ENCODE data around the gene PRICKLE3.

The PRICKLE3 gene

DNA sequence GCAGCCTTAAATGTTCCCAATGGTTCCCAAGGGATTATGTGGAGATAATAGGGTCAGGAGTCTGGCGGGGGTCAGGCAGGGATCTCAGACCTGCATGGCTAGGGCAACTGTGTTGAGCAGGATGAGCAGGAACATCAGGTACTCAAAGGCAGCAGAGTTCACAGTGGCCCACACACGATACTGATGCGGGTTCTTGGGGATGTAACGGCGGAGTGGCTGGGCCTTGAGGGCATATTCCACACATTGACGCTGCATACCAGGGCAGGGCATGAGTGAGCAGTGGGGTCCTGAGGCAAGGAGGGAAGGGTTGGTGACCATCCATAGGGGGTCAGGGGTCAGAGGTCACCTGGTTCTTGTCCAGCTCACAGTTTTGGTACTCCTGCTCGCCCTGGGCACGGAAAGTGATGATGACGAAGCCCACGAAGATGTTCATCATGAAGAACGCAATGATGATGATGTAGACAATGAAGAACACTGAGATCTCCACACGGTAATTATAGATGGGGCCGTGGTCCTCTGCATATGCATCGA, 28.9 kb upstream of the PRICKLE3 start:
- TF ChIP-seq, protein P1, sequence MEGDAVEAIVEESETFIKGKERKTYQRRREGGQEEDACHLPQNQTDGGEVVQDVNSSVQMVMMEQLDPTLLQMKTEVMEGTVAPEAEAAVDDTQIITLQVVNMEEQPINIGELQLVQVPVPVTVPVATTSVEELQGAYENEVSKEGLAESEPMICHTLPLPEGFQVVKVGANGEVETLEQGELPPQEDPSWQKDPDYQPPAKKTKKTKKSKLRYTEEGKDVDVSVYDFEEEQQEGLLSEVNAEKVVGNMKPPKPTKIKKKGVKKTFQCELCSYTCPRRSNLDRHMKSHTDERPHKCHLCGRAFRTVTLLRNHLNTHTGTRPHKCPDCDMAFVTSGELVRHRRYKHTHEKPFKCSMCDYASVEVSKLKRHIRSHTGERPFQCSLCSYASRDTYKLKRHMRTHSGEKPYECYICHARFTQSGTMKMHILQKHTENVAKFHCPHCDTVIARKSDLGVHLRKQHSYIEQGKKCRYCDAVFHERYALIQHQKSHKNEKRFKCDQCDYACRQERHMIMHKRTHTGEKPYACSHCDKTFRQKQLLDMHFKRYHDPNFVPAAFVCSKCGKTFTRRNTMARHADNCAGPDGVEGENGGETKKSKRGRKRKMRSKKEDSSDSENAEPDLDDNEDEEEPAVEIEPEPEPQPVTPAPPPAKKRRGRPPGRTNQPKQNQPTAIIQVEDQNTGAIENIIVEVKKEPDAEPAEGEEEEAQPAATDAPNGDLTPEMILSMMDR (IDR thresholded peaks at IDR 0.05; ENCODE audit: low read depth, low read length, missing control alignments), result no peak
- H3K4me3 ChIP-seq (ENCODE audit: low read depth, low read length), result no peak overlapping the region

DNA sequence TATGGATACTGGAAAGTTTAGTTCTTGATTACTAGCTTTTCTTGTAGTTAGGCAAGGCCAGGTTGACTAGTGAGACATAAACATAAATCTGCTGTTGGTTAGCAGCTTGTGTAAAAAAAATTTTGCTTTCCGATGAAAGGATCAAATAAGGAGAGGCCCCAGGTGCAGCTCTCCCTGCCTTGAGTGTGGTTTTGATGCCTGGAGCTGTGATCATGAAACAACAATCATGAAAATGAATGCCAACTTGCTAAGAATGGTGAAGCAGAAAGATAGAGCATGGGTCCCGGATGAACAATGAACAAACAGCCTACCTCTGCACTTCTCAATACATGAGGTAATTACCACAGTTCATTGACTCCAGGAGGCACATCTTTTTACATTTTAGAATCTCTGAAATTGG, 28.2 kb upstream of the PRICKLE3 start:
- TF ChIP-seq, protein P1 (IDR thresholded peaks at IDR 0.05; ENCODE audit: low read depth, low read length, missing control alignments), result no peak
- no peak for DNase-seq (ENCODE audit: low read depth)
- no peak overlapping the region for H3K4me3 ChIP-seq (ENCODE audit: low read depth, low read length)

More for the DNA sequence above, 28.9 kb upstream of the PRICKLE3 start:
- DNase-seq (ENCODE audit: low read depth), result no peak

DNA sequence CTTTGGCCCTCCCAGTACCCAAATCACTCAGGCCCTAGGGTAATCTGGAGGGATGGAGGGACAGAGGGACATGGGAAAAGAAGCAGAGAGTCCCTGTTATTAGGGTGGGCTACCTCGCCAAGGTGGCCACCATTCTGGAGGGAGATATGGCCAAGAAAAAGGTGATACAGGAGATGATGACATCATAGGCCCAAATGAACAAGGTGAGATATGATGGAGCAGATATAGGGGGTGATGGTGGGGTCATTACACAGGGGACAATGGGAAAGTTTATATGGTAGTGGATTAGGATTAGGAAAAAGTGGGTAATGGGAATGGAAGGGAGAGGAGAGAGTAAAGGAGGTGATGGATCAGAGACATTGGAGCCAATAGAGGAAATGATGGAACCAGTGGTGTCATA, 26.7 kb upstream of the PRICKLE3 start:
- TF ChIP-seq, protein P1 (IDR thresholded peaks at IDR 0.05; ENCODE audit: low read depth, low read length, missing control alignments), result no peak
- H3K4me3 ChIP-seq (ENCODE audit: low read depth, low read length), result no peak overlapping the region
- DNase-seq (ENCODE audit: low read depth), result no peak

DNA sequence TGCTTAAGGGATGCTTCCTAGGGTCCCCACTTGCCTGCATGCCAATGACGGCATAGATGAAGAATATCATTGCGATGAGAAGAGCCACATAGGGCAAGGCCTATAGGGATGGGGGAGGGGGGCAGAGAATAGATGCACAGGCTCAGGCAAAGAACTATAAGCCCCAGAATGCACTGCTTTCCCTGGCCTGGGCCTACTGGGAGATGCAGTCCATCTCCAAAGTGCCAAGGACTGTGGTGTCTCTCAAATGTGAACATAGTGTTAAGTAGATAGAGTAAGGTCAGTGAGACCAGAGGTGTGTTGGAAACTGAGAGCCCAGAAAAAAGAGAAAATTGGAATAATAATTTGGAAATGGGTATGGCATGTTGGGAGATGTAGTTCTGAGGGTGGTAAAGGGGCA, 26.0 kb upstream of the PRICKLE3 start:
- H3K4me3 ChIP-seq (ENCODE audit: low read depth, low read length), result no peak overlapping the region
- TF ChIP-seq, protein P1 (IDR thresholded peaks at IDR 0.05; ENCODE audit: low read depth, low read length, missing control alignments), result no peak
- no peak for DNase-seq (ENCODE audit: low read depth)

DNA sequence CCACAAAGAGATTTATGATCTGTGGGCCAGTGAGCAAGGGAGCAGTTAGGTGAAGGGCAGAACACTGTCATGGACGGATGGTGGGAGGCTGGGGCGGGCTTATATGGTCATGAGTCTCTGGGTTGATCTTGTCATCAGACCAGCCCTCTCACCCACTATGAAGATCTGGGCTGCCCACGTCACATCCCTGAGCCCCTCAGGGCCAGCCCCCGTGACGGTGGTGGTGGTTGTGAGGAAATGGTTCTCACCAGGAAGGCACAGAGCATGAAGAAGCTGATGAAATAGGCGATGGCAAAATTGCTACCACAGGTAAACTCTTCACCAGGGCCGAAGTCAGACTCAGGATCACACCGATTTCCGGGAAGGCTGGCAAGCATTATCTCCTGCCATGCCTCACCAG, 24.9 kb upstream of the PRICKLE3 start:
- TF ChIP-seq, protein P1 (IDR thresholded peaks at IDR 0.05; ENCODE audit: low read depth, low read length, missing control alignments), result no peak
- DNase-seq (ENCODE audit: low read depth), result no peak
- no peak overlapping the region for H3K4me3 ChIP-seq (ENCODE audit: low read depth, low read length)

DNA sequence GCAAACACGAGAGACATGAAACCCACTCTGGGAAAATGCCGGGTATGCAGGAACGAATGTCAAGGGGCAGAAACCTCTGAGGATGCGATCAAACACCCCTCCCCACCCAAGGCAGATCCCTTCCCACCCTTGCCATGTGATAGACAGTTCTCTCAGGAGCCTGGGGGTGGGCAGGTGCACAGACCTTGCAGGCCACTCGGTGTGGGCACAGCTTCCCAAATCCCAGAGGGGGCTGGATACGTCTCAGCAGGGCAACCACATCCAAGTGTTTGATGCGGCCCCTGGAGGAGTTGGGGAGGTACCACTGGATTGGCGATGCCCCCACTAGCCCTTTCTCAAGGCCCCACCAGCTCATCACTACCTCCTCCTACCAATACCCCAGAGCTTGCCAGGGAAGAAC, 24.2 kb upstream of the PRICKLE3 start:
- H3K4me3 ChIP-seq (ENCODE audit: low read depth, low read length), result no peak overlapping the region
- TF ChIP-seq, protein P1 (IDR thresholded peaks at IDR 0.05; ENCODE audit: low read depth, low read length, missing control alignments), result no peak
- DNase-seq (ENCODE audit: low read depth), result no peak
